Measurements from ENCODE around the gene MYG1. TPM values are rescaled to one million over a fixed set of nuclear protein-coding genes. Genes with fewer than 3 reads are reported as not detected.
A peak's percentile ranks its signal among the peaks of the same experiment; 100 is the strongest.

Gene MYG1
- total RNA-seq, 1 experiment from 2014 or later: 91.8 TPM

DNA sequence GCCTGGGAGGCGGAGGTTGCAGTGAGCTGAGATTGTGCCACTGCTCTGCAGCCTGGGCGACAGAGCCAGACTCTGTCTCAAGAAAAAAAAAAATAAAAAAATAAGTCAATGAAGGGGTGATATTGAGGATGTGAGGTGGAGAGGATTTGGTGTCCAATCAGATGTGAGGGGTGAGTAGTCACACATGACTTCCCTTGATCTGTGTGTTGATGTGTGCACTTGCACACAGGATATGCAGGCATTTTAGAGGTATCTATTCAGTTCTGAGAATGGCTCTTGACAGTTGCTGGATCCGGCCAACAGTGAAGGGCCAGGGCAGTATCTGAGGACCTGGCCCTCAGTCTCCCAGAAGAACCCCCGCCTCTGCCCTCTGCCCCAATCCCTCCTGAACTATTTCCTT is 44.5 kb downstream of the MYG1 start:
- H3K9me3 ChIP-seq (ENCODE audit: control insufficient read depth, low read depth, low read length): no peaks in the 10 kb centered on the region
- no peak overlapping the region for H3K27ac Mint-ChIP-seq
- H4K8ac ChIP-seq (replicated peaks; ENCODE audit: insufficient read length, low read depth, low read length): no peak overlapping the region
- H2AFZ ChIP-seq (ENCODE audit: low read length): no peak overlapping the region
- H3K79me2 ChIP-seq (ENCODE audit: insufficient read depth, low read length): no peaks in the 10 kb centered on the region
- H3K9ac ChIP-seq (ENCODE audit: extremely low read depth, insufficient read length, low read length): no peak overlapping the region
- H3K4me3 Mint-ChIP-seq: peak overlapping the region; percentile 48 to 77
- H3K27me3 Mint-ChIP-seq (ENCODE audit: low read depth): peaks cover 70% of the 10 kb centered on the region
- no peak overlapping the region for H3K23ac ChIP-seq (ENCODE audit: insufficient read length, low read depth, low read length)
- H2BK15ac ChIP-seq (ENCODE audit: low read depth, low read length): no peak overlapping the region
- H3K4me2 ChIP-seq (ENCODE audit: insufficient read depth, insufficient read length, low read length): peak overlapping the region; percentile 84
- no peak overlapping the region for H3K56ac ChIP-seq (ENCODE audit: insufficient read length, low read depth, low read length)
- H2BK5ac ChIP-seq (ENCODE audit: insufficient read length, low read length): no peak overlapping the region
- no peak overlapping the region for H3K4ac ChIP-seq (ENCODE audit: low read depth, low read length)
- no peak overlapping the region for H3K27ac ChIP-seq (ENCODE audit: insufficient read length, low read depth, low read length)
- H4K5ac ChIP-seq (ENCODE audit: insufficient read length, low read depth, low read length): no peak overlapping the region
- no peaks in the 10 kb centered on the region for H3K27me3 ChIP-seq (ENCODE audit: insufficient read depth, low read length)
- no peaks in the 10 kb centered on the region for H3K36me3 Mint-ChIP-seq (ENCODE audit: insufficient read depth in 1 of 3, low read depth in 3 of 3)
- H3K18ac ChIP-seq (ENCODE audit: insufficient read length, low read depth, low read length): no peak overlapping the region
- TF ChIP-seq, protein P1, sequence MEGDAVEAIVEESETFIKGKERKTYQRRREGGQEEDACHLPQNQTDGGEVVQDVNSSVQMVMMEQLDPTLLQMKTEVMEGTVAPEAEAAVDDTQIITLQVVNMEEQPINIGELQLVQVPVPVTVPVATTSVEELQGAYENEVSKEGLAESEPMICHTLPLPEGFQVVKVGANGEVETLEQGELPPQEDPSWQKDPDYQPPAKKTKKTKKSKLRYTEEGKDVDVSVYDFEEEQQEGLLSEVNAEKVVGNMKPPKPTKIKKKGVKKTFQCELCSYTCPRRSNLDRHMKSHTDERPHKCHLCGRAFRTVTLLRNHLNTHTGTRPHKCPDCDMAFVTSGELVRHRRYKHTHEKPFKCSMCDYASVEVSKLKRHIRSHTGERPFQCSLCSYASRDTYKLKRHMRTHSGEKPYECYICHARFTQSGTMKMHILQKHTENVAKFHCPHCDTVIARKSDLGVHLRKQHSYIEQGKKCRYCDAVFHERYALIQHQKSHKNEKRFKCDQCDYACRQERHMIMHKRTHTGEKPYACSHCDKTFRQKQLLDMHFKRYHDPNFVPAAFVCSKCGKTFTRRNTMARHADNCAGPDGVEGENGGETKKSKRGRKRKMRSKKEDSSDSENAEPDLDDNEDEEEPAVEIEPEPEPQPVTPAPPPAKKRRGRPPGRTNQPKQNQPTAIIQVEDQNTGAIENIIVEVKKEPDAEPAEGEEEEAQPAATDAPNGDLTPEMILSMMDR (conservative IDR thresholded peaks at IDR 0.05): no peak
- DNase-seq: no peak
- no peak overlapping the region for H4K91ac ChIP-seq (ENCODE audit: insufficient read length, low read depth, low read length)
- H3K14ac ChIP-seq (ENCODE audit: insufficient read depth, low read length): no peak overlapping the region
- H3K4me1 Mint-ChIP-seq: peaks cover 18% of the 10 kb centered on the region in 2 experiments
- H3K4me1 ChIP-seq (ENCODE audit: insufficient read depth, low read length): no peaks in the 10 kb centered on the region
- no peaks in the 10 kb centered on the region for H4K20me1 ChIP-seq (ENCODE audit: control insufficient read depth, insufficient read depth, insufficient read length)
- no peak overlapping the region for H2BK12ac ChIP-seq (ENCODE audit: insufficient read length, low read depth, low read length)
- H2AK5ac ChIP-seq (ENCODE audit: insufficient read length, low read length): no peak overlapping the region
- no peaks in the 10 kb centered on the region for H3K79me1 ChIP-seq (ENCODE audit: insufficient read depth, low read depth, low read length, poor library complexity, severe bottlenecking)
- peaks cover 15% of the 10 kb centered on the region for H3K23me2 ChIP-seq (ENCODE audit: insufficient read length, low read depth, low read length, poor library complexity, severe bottlenecking)
- no peaks in the 10 kb centered on the region; a peak in 1 of 5 replicates for H3K9me3 Mint-ChIP-seq
- no peak overlapping the region for H3T11ph ChIP-seq (ENCODE audit: low read length)
- H2BK120ac ChIP-seq (ENCODE audit: low read depth, low read length, poor library complexity, severe bottlenecking): no peak overlapping the region
- WGBS (ENCODE audit: extremely low coverage, insufficient read length, low lambda C conversion rate): no CpG with 5 or more reads among the region's 4 CpGs
- no peak overlapping the region for H2BK20ac ChIP-seq (ENCODE audit: low read depth, low read length, poor library complexity, severe bottlenecking)

Measured in H9 (cell line).